ENCODE data around the gene EIPR1. TPM values are rescaled to one million over a fixed set of nuclear protein-coding genes. Genes with fewer than 3 reads are reported as not detected.
"Not testable (repeated sequence)": the region's sequence is repeated elsewhere in the genome, so short reads cannot be mapped to it uniquely, and the experiment has no call there.

Gene EIPR1
- total RNA-seq, 2 donors from 2014 or later = 18.8 to 39.1 TPM

DNA sequence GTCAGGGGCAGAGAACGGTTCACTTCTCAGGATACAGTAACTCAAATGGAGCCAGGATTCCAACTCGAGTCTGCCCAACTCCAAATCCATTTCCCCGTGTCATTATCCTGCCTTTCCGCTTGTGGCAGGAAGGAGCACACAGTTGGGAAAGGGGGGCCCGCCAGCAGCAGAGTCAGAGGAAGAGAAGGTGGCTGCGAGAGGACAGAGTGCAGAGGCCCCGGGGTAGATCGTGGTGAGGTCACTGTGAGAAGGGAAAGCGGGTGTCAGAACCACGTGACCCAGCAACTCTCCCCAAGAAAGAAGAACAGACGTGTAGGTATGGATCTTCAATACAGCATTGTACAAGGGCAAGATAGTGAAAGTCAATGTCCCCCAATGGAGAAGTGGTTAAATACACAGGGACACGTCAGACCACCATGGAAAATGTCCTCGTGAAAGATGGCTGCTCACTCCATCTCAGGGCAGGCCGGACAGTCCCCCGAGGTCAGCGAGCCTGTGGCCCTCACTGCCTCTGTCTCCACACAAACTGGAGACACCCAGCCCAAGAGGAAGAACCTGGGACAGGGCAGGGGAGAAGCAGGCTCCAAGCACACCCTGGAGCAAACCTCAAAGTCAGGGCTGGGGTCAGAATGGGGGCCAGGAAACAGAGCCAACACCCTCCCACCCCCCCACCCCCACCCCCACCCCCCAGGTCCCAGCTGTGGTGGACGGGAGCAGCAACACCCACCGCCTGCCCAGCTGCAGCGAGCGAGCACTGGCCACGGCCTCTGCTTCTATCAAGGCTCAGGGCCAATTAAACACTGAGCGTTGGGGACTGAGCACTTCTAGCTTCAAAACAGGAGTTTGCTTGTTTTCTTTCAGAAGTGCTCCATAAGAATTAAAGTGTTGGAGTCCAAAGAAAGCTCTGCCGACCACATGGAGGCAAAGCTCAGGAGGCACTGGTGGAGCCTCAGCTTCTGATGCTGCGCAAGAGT, 92.7 kb downstream of the EIPR1 start:
- intact Hi-C loops (cut with DNase I) = no loop called here
- Histone ChIP-seq H3K4me3 (no peak overlapping the region), H3K9me3 (no peaks in the 10 kb centered on the region), H3K36me3 (no peaks in the 10 kb centered on the region), H3K4me1 (no peaks in the 10 kb centered on the region), H3K27ac (no peak overlapping the region), H3K27me3 (no peaks in the 10 kb centered on the region), H3K9ac (ENCODE audit: low read depth in 2 of 2, low read length in 2 of 2) (no peak overlapping the region)
- no peak for TF ChIP-seq CTCF (IDR thresholded peaks at IDR 0.05)
- no peak for DNase-seq

- H3K4me1 ChIP-seq; H3K27ac ChIP-seq; H3K9ac ChIP-seq (ENCODE audit: low read depth in 2 of 2, low read length in 2 of 2); H3K9me3 ChIP-seq; H3K36me3 ChIP-seq; H3K4me3 ChIP-seq; H3K27me3 ChIP-seq; DNase-seq; intact Hi-C loops (cut with DNase I): not testable (repeated sequence)
These were observed 93.6 kb downstream of the EIPR1 start for GRCh38 chr2:3283876-3284656.

- Histone ChIP-seq H3K4me1 (no peaks in the 10 kb centered on the region), H3K27ac (no peak overlapping the region), H3K27me3 (no peaks in the 10 kb centered on the region), H3K9me3 (no peaks in the 10 kb centered on the region), H3K36me3 (no peaks in the 10 kb centered on the region), H3K4me3 (no peak overlapping the region), H3K9ac (ENCODE audit: low read depth in 2 of 2, low read length in 2 of 2) (no peak overlapping the region)
- TF ChIP-seq CTCF (IDR thresholded peaks at IDR 0.05) = no peak
- no peak for DNase-seq
- intact Hi-C loops (cut with DNase I) = no loop called here
These were observed 94.4 kb downstream of the EIPR1 start for GRCh38 chr2:3283206-3283605.

DNA sequence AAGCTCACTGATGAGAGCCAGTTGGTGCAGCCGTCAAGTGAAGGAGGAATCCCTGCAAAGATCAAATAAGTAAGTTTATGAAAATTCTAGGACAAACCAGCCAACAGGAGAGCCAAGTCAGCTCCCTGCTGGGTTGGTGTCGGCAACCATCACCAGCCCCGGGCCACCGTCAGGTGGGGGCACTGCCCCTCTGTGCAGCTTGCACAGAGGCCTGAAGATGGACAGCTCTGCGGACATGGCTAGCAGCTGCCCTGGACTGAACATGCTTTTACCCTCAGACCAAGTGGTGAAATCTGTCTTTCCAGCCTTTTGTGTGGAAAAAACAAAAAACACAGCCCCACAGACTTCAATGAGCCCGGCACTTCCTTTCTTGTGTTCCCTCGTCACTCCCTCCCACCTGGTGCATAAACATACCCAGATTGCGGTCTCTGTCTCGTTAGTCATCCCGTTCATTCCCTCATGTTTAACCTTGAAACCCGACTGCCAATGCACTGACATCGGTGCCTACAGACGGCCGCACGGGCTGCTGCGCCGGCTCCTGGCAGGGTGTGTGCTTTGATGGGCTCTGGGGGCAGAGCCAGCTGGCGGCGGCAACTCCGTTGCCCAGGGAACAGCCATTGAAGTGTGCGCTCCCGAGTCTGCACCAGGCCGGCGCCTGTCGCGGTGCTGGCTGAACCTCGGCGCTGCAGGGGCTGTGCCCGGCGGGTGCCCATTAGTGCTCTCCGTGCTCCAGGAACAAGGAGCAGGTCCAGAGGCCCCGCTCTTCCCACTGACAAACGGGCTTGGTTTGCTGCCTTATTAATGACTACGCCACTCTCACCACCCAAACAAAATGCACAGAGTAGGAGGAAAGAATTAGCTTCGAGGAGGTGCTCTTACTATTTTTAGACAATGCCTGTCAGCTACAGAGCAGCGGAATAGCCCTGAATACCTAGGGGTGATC, 95.3 kb downstream of the EIPR1 start:
- Histone ChIP-seq H3K9ac (ENCODE audit: low read depth in 2 of 2, low read length in 2 of 2) (no peak overlapping the region), H3K9me3 (no peaks in the 10 kb centered on the region), H3K4me1 (no peaks in the 10 kb centered on the region), H3K27ac (no peak overlapping the region), H3K4me3 (no peak overlapping the region), H3K36me3 (no peaks in the 10 kb centered on the region), H3K27me3 (no peaks in the 10 kb centered on the region)
- TF ChIP-seq CTCF (IDR thresholded peaks at IDR 0.05) = no peak
- no peak for DNase-seq
- intact Hi-C loops (cut with DNase I) = no loop called here

DNA sequence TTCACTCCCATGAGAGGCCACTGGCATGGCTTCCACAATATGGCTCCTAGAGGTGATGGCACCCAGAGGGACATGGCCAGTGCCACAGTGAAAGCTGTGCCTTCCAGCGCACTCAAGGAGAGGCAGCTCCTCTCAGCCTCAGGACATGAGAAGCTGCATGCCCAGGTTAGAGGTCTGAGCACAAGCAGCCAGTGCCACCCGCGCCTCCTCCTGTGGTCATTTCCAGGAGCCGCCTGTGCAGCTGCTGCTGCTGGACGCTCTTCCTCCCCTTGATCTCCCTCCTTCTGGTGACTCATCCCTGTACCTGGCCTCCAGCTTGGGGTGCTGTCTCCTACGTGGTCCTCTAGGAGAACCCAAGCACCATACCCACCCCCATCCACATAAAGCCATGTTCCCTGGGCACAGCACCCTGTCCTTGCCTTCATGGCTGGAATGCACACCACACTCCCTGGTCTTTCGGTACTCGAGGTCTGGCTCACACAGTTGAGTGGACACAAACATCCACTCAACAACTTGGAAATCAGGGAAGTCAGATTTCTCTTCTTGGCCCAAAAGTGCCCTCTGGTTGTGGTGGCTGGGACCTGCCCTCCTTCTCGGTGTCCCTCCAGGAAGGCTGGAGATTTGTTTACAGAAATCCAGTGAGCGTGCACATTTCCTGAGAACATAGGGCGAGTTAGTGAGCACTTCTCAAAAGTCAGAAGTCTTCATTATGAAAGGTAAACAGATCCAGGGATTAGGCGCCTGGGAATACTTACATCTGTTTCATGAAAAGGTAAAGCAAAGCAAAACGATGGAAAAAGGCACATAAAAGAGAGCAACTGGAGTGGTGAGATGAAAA, 96.7 kb downstream of the EIPR1 start:
- Histone ChIP-seq H3K4me3 (no peak overlapping the region), H3K9me3 (no peaks in the 10 kb centered on the region), H3K36me3 (no peaks in the 10 kb centered on the region), H3K27ac (no peak overlapping the region), H3K27me3 (no peaks in the 10 kb centered on the region), H3K4me1 (no peaks in the 10 kb centered on the region), H3K9ac (ENCODE audit: low read depth in 2 of 2, low read length in 2 of 2) (no peak overlapping the region)
- intact Hi-C loops (cut with DNase I) = no loop called here
- TF ChIP-seq CTCF (IDR thresholded peaks at IDR 0.05) = no peak
- no peak for DNase-seq

Measured in colonic mucosa (tissue), 4 donors.